SU-DHL-6 (cell line): Measurements from ENCODE around the gene SLC22A23.

Experiments used
- EZH2phosphoT487 ChIP-seq: fragments of 200-600 bp; sonication (generic), shearing (Covaris generic); conservative IDR thresholded peaks from 2 replicates; pipeline ENCODE4 v1.6.1; 2018; ENCODE audit warnings: mild to moderate bottlenecking, antibody characterized with exemption, low read length, moderate library complexity, mixed read lengths
- TF ChIP-seq, protein P1 (sequence below): fragments of 200-600 bp; sonication (generic); IDR thresholded peaks from one replicate; pipeline ENCODE4 v1.5.1; 2017; ENCODE audit warnings: antibody characterized with exemption, mild to moderate bottlenecking, low read length, moderate library complexity; ENCODE audit not compliant: insufficient read depth, poor library complexity, severe bottlenecking

DNA sequence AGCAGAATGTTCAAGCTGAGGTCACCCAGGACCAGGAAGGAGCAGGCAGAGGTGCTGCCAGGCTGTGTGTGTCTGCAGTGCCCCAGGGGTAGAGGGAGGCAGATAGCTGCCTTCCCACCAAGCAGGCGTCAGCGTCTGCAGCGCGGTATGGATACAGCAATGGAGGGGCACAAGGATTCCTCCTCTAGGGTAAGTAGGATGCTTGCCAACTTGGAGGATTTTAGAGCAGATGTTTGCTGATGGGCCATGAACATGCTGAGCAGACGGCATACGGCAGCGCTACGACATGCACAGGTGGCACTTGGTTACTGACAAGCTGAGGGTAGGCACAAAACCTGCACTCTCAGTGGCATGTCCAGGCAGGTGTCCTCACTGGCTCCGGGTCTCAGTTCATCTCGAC is 150.0 kb downstream of the SLC22A23 start:
- TF ChIP-seq, protein P1, sequence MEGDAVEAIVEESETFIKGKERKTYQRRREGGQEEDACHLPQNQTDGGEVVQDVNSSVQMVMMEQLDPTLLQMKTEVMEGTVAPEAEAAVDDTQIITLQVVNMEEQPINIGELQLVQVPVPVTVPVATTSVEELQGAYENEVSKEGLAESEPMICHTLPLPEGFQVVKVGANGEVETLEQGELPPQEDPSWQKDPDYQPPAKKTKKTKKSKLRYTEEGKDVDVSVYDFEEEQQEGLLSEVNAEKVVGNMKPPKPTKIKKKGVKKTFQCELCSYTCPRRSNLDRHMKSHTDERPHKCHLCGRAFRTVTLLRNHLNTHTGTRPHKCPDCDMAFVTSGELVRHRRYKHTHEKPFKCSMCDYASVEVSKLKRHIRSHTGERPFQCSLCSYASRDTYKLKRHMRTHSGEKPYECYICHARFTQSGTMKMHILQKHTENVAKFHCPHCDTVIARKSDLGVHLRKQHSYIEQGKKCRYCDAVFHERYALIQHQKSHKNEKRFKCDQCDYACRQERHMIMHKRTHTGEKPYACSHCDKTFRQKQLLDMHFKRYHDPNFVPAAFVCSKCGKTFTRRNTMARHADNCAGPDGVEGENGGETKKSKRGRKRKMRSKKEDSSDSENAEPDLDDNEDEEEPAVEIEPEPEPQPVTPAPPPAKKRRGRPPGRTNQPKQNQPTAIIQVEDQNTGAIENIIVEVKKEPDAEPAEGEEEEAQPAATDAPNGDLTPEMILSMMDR, result no peak
- TF ChIP-seq EZH2phosphoT487, result no peak
